ENCODE measurements around the gene ABCG8. TPM values are rescaled to one million over a fixed set of nuclear protein-coding genes. Genes with fewer than 3 reads are reported as not detected.

ABCG8 gene
- total and polyA plus RNA-seq, 11 donors: 0.07 TPM; not detected in 10

DNA sequence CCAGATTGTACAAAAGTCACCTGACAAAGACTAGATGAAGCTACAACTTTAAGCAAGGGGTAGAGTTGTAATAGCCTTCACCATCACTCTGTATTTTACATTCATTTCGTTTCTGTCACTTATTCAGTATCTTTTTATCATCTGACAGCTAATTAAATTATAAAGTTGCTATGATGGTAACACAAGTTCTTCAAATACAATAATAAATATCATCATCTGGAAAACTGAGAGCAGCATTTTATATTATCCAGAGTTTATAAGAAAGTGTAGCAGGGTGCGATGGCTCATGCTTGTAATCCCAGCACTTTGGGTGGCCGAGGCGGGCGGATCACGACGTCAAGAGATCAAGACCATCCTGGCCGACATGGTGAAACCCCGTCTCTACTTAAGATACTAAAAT lies 43.8 kb upstream of the ABCG8 start:
- TF ChIP-seq, protein P1, sequence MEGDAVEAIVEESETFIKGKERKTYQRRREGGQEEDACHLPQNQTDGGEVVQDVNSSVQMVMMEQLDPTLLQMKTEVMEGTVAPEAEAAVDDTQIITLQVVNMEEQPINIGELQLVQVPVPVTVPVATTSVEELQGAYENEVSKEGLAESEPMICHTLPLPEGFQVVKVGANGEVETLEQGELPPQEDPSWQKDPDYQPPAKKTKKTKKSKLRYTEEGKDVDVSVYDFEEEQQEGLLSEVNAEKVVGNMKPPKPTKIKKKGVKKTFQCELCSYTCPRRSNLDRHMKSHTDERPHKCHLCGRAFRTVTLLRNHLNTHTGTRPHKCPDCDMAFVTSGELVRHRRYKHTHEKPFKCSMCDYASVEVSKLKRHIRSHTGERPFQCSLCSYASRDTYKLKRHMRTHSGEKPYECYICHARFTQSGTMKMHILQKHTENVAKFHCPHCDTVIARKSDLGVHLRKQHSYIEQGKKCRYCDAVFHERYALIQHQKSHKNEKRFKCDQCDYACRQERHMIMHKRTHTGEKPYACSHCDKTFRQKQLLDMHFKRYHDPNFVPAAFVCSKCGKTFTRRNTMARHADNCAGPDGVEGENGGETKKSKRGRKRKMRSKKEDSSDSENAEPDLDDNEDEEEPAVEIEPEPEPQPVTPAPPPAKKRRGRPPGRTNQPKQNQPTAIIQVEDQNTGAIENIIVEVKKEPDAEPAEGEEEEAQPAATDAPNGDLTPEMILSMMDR (IDR thresholded peaks at IDR 0.05): no peak
- H3K9me3 ChIP-seq: no peaks in the 10 kb centered on the region
- peaks cover 0 to 7% (median 0%) of the 10 kb centered on the region in 12 donors for H3K4me1 ChIP-seq
- H3K4me3 ChIP-seq: no peak overlapping the region
- DNase-seq (no peak), ATAC-seq (no peak)
- no peak overlapping the region for H3K27ac ChIP-seq
- peaks cover 0 to 78% (median 22%) of the 10 kb centered on the region in 9 donors for H3K36me3 ChIP-seq
- 93 to 96% (median 95%) methylated on average over 9 of the region's 9 CpGs for WGBS, 4 donors
- intact Hi-C loops (cut with DNase I): no loop called here
- H3K27me3 ChIP-seq: no peaks in the 10 kb centered on the region

DNA sequence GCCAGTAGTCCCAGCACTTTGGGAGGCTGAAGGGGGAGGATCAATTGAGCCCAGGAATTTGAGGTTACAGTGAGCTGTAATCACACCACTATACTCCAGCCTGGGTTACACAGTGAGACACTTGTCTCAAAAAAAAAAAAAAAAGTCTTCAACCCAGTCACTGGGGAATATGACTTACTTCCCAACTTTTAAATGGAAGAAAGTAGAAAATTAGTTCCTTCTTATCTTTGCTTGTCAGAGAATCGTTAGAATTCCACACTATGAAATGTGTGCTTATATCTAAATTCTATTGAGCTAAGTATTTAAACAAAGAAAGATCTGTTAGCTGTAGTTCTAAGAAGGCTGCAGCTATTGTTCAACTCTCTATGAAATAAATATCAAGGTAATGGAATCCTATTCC lies 42.6 kb upstream of the ABCG8 start:
- intact Hi-C loops (cut with DNase I): no loop called here
- DNase-seq: no peak
- Histone ChIP-seq H3K36me3 (peaks cover 0 to 68% (median 17%) of the 10 kb centered on the region in 9 donors), H3K27ac (no peak overlapping the region), H3K4me1 (peaks cover 0 to 1% (median 0%) of the 10 kb centered on the region in 12 donors), H3K27me3 (no peaks in the 10 kb centered on the region), H3K9me3 (no peaks in the 10 kb centered on the region), H3K4me3 (no peak overlapping the region)
- ATAC-seq: no peak
- WGBS, 4 donors: 43 to 65% (median 59%) methylated on average over 1 of the region's 1 CpG
- TF ChIP-seq, protein P1 (IDR thresholded peaks at IDR 0.05): no peak
- no peak for TF ChIP-seq POLR2A (IDR thresholded peaks at IDR 0.05)

DNA sequence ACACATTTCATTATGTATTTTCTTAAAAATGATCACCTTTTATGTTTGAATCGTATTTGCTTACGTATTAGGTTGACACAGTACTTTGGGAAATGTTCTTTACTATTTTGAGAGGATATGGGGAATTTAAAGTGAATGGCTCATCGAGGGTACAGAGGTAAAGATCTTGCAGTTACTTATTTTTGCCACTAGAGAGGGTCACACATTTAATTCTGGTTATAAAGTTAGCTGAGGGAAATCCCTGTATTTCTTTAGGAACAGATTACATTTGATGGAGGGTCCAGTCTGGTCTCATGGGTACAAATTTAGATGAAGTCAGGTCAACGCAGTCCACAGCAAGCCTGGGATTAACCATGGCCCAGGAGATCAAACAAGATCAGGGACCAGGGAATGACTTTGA lies 40.5 kb upstream of the ABCG8 start:
- intact Hi-C loops (cut with DNase I): no loop called here
- H3K36me3 ChIP-seq: peaks cover 0 to 60% (median 7%) of the 10 kb centered on the region in 9 donors

DNA sequence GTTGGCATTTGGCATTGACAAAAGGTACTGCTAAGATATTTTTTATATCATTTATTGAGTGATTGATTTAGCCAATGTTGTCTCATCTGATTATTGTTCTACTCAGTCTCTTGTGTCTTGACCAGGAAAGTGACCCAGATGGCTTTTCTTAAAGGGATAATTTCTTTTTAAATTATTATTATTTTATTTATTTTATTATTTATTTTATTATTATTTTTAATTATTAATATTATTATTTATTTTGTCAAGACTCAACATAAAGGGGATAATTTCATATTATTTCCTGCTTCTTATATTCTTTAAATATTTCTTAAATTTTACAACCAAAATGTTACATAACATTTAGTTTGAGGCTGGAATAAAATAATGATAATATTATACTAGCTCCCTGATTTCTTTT lies 37.9 kb upstream of the ABCG8 start:
- Histone ChIP-seq H3K27me3 (no peaks in the 10 kb centered on the region), H3K9me3 (no peaks in the 10 kb centered on the region), H3K27ac (no peak overlapping the region), H3K4me3 (no peak overlapping the region), H3K4me1 (no peaks in the 10 kb centered on the region), H3K36me3 (peaks cover 0 to 60% (median 12%) of the 10 kb centered on the region in 9 donors)
- intact Hi-C loops (cut with DNase I): no loop called here
- DNase-seq: no peak
- ATAC-seq: no peak
- TF ChIP-seq, protein P1 (IDR thresholded peaks at IDR 0.05): no peak
- no peak for TF ChIP-seq POLR2A (IDR thresholded peaks at IDR 0.05)

More for the DNA sequence above, 40.5 kb upstream of the ABCG8 start:
- Histone ChIP-seq H3K4me3 (no peak overlapping the region), H3K9me3 (no peaks in the 10 kb centered on the region), H3K4me1 (no peaks in the 10 kb centered on the region), H3K27me3 (no peaks in the 10 kb centered on the region), H3K27ac (no peak overlapping the region)
- DNase-seq (no peak), ATAC-seq (no peak)
- TF ChIP-seq POLR2A (IDR thresholded peaks at IDR 0.05): no peak
- TF ChIP-seq, protein P1 (IDR thresholded peaks at IDR 0.05): peak in 2 of 12 donors; percentile 11 to 24
- WGBS, 4 donors: 73 to 87% (median 74%) methylated on average over 4 of the region's 4 CpGs
